ENCODE measurements around the gene KDM6B.
"Not testable (repeated sequence)": the region's sequence is repeated elsewhere in the genome, so short reads cannot be mapped to it uniquely, and the experiment has no call there.

The KDM6B gene, protein sequence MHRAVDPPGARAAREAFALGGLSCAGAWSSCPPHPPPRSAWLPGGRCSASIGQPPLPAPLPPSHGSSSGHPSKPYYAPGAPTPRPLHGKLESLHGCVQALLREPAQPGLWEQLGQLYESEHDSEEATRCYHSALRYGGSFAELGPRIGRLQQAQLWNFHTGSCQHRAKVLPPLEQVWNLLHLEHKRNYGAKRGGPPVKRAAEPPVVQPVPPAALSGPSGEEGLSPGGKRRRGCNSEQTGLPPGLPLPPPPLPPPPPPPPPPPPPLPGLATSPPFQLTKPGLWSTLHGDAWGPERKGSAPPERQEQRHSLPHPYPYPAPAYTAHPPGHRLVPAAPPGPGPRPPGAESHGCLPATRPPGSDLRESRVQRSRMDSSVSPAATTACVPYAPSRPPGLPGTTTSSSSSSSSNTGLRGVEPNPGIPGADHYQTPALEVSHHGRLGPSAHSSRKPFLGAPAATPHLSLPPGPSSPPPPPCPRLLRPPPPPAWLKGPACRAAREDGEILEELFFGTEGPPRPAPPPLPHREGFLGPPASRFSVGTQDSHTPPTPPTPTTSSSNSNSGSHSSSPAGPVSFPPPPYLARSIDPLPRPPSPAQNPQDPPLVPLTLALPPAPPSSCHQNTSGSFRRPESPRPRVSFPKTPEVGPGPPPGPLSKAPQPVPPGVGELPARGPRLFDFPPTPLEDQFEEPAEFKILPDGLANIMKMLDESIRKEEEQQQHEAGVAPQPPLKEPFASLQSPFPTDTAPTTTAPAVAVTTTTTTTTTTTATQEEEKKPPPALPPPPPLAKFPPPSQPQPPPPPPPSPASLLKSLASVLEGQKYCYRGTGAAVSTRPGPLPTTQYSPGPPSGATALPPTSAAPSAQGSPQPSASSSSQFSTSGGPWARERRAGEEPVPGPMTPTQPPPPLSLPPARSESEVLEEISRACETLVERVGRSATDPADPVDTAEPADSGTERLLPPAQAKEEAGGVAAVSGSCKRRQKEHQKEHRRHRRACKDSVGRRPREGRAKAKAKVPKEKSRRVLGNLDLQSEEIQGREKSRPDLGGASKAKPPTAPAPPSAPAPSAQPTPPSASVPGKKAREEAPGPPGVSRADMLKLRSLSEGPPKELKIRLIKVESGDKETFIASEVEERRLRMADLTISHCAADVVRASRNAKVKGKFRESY (N-terminal part only)

DNA sequence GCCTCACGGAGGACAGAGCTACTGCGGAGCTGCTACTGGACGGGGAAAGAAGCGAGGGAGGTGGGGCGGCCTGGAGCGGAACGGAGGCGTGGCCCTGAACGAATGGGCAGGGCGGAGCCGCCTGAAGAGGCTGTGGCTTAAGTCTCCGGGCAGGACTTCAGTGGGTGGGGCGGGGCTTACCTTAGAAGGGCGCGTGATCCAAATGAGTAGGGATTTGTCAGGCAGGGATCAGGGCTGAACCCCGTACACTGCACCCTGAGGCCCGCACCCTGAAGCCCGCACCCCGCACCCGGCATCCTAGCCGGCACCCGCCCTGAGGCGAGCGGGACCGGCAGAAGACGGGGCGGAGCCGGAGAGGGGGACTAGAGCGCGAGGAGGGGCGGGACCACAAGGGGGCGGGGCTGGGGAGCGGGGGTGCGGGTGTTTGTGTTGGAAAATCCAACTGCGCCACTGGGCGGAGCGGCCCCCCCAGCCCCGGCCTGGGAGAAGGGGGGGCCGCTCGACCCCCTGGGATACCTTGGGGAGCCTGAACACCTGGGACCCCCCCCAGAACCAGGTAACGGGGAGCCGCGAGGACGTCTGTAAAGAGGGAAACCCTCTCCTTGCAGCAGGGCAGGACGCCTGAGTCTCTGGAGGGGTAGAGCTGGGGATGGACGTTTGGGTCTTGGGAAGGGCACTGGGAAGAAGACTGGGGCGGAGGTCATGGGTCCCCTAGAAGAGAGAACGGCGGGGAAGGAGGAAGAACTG lies at the start of gene KDM6B:
KDM6B (plus strand) TSS at position 423 of the 747 bp plus-strand sequence. CDS start 11,338 bp downstream, outside the sequence.
- peak; percentile 64 for FAIRE-seq

GRCh38 chr17:7786866-7787265 lies 47.2 kb upstream of the KDM6B start:
- FAIRE-seq, result no peak

DNA sequence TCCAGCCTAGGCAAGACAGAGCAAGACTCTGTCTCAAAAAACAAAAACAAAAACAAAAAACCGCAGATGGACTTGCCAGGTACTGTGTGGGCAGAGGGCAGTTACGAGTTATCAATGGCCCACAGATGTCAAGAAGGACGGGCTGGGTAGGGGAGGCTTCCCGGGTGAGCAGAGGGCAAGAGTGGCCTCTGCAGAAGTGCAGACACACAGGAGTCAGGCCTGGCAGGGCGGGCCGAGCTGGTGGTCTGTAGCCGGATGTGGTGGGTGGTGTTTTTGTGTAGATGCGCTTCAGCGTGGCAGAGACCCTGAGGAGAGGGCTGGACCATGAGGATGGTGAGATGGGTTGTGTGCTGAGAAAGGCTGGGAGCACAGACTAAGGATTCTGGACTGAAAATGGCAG lies 44.9 kb upstream of the KDM6B start:
- no peak for FAIRE-seq

- no peak for FAIRE-seq
Measured at GRCh38 chr17:7790150-7790549, 43.9 kb upstream of the KDM6B start.

DNA sequence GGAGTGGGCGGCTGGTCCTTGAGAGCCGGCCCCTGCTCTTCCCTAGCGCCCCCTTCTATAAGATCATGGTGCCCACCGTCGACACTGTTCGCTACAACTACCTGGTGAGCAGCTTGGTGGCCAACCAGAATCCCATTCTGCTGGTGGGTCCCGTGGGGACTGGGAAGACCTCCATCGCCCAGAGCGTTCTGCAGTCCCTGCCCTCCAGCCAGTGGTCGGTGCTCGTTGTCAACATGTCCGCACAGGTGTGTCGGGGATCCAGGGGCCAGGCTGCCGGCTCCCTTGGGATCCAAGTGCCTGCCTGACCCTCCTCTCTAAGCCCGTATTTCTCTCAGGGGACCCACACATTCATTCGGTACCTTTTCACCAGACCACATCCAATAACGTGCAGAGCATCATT lies 41.4 kb upstream of the KDM6B start:
- no peak for FAIRE-seq

DNA sequence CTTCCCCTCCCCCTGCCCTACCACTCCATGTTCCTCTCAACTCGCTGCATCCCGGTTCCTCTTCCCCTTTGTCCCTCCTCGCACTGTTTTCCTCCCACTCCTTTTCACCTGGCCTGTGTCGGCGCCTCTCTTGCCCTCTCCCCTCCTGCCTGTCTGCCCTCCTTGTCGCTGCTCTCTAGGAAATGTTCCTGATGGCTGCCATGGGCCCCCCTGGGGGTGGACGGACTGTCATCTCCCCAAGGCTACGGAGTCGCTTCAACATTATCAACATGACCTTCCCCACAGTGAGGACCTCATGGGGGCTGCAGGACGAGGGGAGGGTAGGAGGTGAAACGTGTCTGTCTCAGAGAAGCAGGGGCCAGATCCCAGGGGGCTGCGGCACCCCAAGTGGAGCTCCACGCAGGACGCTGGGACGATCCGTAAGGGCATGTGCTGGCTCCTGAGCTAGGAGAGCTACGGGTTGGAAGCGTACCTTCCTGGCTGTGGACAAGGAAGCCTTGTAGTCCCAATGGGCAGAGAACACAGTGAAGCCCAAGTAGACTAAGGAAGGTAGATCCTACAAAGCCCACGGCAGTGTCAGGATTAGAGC lies 39.8 kb upstream of the KDM6B start:
- FAIRE-seq, result no peak

DNA sequence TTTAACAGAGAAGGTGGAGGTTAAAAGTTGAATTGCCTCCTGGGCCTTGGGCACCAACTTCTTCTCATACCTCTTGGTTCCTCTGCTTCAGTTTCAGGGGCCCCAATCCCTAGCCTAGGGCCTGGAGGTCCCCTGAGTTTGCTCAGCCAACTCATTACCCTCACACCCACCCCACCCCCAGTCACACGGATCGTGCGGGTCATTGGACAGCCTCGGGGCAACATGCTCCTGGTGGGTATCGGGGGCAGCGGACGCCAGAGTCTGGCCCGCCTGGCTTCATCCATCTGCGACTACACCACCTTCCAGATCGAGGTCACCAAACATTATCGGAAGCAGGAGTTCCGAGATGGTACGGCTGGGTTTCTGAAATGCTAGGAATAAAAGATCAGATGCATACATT lies 36.0 kb upstream of the KDM6B start:
- FAIRE-seq, result no peak

DNA sequence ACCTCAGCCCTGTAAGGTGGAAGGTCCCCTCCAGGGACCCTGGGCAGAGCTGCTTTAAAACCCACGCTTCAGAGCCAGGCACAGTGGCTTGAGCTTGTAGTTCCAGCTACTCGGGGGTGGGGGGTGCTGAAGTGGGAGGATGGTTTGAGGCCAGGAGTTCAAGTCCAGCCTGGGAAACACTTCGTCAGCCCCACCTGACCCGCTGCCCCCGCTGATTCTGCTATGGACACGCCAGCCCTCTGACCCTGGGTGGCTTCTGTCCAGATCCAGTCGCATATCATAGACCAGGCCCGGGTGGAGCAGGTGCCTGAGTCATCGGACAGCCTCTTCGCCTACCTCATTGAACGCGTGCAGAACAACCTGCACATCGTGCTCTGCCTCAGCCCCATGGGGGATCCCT lies 35.2 kb upstream of the KDM6B start:
- no peak for FAIRE-seq

DNA sequence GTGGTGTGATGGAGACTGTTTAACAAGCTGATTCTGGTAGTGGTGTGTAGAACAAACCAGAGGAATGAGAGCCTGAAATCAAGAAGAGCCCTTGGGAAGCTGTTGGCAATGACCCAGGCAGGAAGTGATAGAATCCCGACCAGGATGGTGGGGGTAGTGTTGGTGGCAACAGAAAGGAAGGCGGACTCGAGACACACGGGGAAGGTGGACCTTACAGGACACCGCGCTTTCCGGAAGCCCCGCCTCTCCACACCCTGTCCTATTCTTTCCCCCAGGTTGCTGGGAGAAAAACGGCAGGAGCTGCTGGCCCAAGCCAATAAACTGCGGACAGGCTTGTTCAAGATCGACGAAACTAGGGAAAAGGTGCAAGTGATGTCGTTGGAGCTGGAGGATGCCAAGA lies 30.0 kb upstream of the KDM6B start:
- no peak for FAIRE-seq

DNA sequence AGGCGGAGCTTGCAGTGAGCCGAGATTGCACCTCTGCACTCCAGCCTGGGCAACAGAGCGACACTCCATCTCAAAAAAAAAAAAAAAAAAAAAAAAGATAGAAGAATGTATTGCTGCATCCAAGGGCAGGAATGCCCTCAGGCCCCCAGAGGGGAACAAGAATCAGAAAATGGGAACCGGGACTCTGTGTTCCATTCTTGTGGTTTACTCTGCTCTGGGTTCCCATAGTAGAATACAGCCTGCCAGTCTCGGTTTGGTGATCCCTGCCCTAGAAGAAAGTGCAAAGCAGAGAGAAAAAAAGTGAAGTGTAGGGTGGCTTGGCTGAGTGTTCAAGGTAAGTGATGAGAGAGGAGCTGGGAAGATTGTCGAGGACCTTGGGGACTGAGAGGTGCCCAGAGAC lies 27.4 kb upstream of the KDM6B start:
- FAIRE-seq, result no peak

DNA sequence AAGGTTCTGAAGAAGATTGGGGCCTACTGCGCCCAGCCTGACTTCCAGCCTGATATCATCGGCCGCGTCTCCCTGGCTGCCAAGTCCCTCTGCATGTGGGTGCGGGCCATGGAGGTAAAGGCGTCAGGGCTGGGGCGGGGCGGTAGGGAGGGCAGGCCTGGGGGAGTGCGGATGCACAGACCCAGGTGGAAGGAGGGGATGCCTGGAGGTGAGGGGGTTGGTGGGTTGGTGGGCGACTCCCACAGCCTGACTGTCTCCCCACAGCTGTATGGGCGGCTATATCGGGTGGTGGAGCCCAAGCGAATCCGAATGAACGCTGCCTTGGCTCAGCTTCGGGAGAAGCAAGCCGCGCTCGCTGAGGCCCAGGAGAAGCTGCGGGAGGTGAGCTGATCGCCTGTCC lies 26.8 kb upstream of the KDM6B start:
- FAIRE-seq, result no peak

GRCh38 chr17:7809086-7809790 lies 24.8 kb upstream of the KDM6B start:
- FAIRE-seq, result no peak

GRCh38 chr17:7809791-7810343 lies 24.1 kb upstream of the KDM6B start:
- FAIRE-seq, result not testable (repeated sequence)

DNA sequence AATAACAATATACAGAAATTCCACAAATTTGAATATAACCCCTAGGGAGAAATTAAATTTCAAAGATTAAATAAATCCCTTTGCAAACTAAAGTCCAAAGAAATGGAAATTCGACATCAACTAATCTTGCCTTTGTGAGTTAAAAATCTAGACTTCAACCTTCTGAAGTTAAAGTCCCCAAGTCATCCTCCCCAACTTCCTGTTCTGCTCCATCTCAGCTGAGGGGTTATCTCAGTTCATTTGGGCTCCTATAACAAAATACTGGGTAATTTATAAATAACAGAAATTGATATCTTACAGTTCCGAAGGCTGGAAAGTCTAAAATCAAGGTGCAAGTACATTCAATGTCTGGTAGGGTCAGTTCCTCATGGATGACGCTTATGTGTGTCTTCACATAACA lies 22.8 kb upstream of the KDM6B start:
- FAIRE-seq, result no peak

DNA sequence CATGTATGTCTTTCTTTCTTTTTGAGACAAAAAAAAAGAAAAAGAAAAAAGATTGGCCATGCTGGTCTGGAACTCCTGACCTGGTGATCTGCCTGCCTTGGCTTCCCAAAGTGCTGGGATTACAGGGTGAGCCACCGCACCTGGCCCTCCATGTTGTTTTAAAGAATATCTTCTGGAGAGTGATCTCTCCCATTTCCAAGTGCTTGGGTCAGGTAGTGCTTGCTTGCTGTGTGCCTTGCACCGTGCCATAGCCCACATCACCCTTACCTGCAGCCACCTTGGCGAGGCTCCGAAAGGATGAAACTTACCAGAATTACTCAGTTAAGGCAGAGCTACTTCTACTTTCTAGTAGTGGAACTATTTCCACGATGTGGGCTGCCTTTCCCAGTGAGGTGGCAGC lies 19.0 kb upstream of the KDM6B start:
- no peak for FAIRE-seq

DNA sequence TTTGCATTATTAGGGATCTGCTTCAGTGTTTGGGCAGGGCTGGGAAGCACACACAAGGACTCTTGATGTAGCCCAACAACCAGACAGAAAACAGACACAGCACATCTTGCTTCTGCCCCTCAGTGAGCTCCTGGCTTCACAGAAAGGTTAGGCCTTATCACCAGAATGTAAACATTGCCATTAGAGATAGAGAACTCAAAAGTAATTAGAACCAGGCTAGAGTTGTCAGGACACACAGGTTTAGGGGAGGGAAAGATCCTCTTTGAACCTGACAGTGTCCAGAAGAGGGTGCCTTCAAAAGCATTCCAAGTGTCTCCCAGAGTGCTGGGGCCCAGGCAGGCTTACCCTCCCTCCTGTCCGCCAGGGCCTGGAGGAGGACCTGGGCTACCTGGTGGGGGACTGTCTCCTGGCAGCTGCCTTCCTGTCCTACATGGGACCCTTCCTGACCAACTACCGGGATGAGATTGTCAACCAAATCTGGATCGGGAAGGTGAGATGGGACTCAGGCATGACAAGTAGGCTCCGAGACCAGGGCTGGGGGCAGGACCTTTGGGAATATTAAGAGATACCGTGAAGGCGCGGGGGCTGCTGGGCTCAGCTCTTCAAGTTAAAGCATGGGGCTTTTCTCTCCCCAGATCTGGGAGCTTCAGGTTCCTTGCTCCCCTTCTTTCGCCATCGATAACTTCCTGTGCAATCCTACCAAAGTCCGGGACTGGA lies 16.9 kb upstream of the KDM6B start:
- FAIRE-seq, result no peak

DNA sequence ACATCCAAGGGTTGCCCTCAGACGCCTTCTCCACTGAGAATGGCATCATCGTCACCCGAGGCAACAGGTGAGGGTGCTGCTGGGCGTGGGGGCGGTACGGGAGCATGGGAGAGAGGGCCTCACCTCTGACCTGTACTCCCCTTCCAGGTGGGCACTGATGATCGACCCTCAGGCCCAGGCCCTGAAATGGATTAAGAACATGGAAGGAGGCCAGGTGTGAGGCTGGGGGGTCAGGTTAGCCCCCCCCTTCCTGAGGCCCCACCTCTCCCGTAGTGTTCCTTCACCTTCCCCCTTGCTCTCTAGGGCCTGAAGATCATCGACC lies 16.4 kb upstream of the KDM6B start:
- no peak for FAIRE-seq

DNA sequence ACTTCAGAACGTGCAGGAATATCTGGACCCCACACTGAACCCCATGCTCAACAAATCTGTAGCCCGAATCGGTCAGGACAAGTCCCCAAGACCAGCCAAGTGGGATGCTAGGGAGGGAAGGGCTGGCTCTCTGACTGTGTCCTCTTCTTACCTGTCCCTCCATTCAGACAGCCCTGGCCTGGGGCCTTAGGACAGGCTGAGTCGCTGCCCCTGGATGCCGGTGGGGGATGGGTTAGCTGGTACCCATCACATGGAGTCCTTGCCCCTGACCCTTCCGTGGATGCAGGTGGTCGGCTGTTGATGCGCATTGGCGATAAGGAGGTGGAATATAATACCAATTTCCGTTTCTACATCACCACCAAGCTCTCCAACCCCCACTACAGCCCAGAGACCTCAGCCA lies 16.0 kb upstream of the KDM6B start:
- no peak for FAIRE-seq

GRCh38 chr17:7818746-7819645 lies 15.0 kb upstream of the KDM6B start:
- no peak for FAIRE-seq

DNA sequence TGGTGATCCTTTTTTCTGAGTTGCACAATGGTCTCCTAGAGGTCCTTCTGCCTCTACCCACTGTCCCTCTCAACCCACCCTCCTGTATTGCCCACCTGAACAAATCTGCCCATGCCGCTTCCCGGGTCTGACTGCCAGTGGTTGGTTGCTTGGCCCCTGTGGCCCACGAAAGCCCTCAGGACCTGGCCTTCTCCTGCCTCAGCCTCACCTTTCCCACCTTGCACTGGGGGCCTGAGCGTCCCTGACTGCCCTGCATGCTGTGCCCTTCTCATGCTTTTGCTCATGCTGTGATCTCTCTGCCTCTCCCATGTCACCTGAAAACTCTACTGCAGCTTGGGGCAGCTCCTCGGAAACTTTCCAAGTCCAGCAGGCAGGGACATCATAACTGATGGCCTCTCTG lies 13.8 kb upstream of the KDM6B start:
- FAIRE-seq, result no peak
